Liver (tissue), 9 donors: ENCODE measurements around the gene BEST4. TPM values are rescaled to one million over a fixed set of nuclear protein-coding genes. Genes with fewer than 3 reads are reported as not detected.
"Not testable (repeated sequence)": the region's sequence is repeated elsewhere in the genome, so short reads cannot be mapped to it uniquely, and the experiment has no call there.

Source experiments
- DNase-seq: peaks from one replicate; pipeline ENCODE4 v3.0.0-alpha.2; 2017; ENCODE audit warnings: low spot score
- H3K27ac ChIP-seq, 2 donors: one replicate each; pipeline ENCODE4 v1.7.0; 2013; ENCODE audit warnings: inconsistent platforms in 2 of 2, low read length in 2 of 2, control low read depth in 1 of 2, low read depth in 1 of 2, mild to moderate bottlenecking in 1 of 2
- H3K27me3 ChIP-seq, 4 donors: one replicate each; pipeline versions ENCODE4 v1.6.1 to v1.7.0; 2013; ENCODE audit warnings: low read length in 3 of 4, inconsistent platforms in 1 of 4, mild to moderate bottlenecking in 1 of 4, moderate library complexity in 1 of 4; ENCODE audit not compliant: control insufficient read depth in 4 of 4, insufficient read depth in 4 of 4
- H3K36me3 ChIP-seq, 4 donors: one replicate each; pipeline versions ENCODE4 v1.6.1 to v1.7.0; 2013; ENCODE audit warnings: low read length in 3 of 4, mild to moderate bottlenecking in 3 of 4, low read depth in 1 of 4, moderate library complexity in 1 of 4; ENCODE audit not compliant: control insufficient read depth in 4 of 4, insufficient read depth in 3 of 4
- H3K4me1 ChIP-seq, 4 donors: one replicate each; pipeline versions ENCODE4 v1.6.1 to v1.7.0; 2013; ENCODE audit warnings: low read length in 3 of 4, mild to moderate bottlenecking in 3 of 4, moderate library complexity in 1 of 4; ENCODE audit not compliant: control insufficient read depth in 4 of 4, insufficient read depth in 4 of 4
- H3K4me3 ChIP-seq, 3 donors: one replicate each; pipeline versions ENCODE4 v1.6.1 to v1.7.0; 2013; ENCODE audit warnings: low read length in 3 of 3, control low read depth in 1 of 3, low read depth in 1 of 3, mild to moderate bottlenecking in 1 of 3
- H3K9ac ChIP-seq, 2 donors: one replicate each; pipeline ENCODE4 v1.7.0; 2013; ENCODE audit warnings: low read length in 2 of 2, mild to moderate bottlenecking in 2 of 2, moderate library complexity in 2 of 2, control low read depth in 1 of 2, low read depth in 1 of 2
- H3K9me3 ChIP-seq, 4 donors: one replicate each; pipeline versions ENCODE4 v1.6.1 to v1.7.0; 2013; ENCODE audit warnings: low read length in 3 of 4; ENCODE audit not compliant: control insufficient read depth in 4 of 4
- EGR1 ChIP-seq, 2 donors: IDR thresholded peaks; 2 replicates each; pipeline ENCODE4 v1.6.1; 2016 to 2018; ENCODE audit warnings: antibody characterized with exemption in 2 of 2, low read depth in 2 of 2
- FOXA1 ChIP-seq: IDR thresholded peaks from 2 replicates; pipeline ENCODE4 v1.6.1; 2016; ENCODE audit warnings: antibody characterized with exemption
- GABPA ChIP-seq, 2 donors: IDR thresholded peaks in 1 of 2; conservative IDR thresholded peaks in 1 of 2; 2 replicates each; pipeline ENCODE4 v1.6.1; 2016; ENCODE audit warnings: antibody characterized with exemption in 2 of 2, mild to moderate bottlenecking in 1 of 2, moderate library complexity in 1 of 2
- HNF4A ChIP-seq, 2 donors: conservative IDR thresholded peaks; 2 replicates each; pipeline ENCODE4 v1.6.1; 2016; ENCODE audit warnings: antibody characterized with exemption in 2 of 2, mild to moderate bottlenecking in 2 of 2
- NR2F2 ChIP-seq: IDR thresholded peaks from 2 replicates; pipeline ENCODE4 v1.6.1; 2016; ENCODE audit warnings: antibody characterized with exemption
- RXRA ChIP-seq, 2 donors: IDR thresholded peaks; 2 replicates each; pipeline ENCODE4 v1.6.1; 2017 to 2018; ENCODE audit warnings: antibody characterized with exemption in 2 of 2, mild to moderate bottlenecking in 1 of 2
- SP1 ChIP-seq: IDR thresholded peaks from 2 replicates; pipeline ENCODE4 v1.6.1; 2018; ENCODE audit warnings: antibody characterized with exemption, mild to moderate bottlenecking
- WGBS: extraction: QIAGEN DNeasy Blood & Tissue Kit; methylation state at CpG from one replicate; pipeline ENCODE4 v1.1.7; 2013; 5-methylcytosine and 5-hydroxymethylcytosine counted together
- polyA plus RNA-seq, 2 donors: library from polyadenylated mRNA; stranded (reverse) in 1 of 2; unstranded in 1 of 2; fragments of 200-250 nt in 1 of 2; fragments of >200 nt in 1 of 2; fragmentation: Nextera tagmentation in 1 of 2; extraction: Ambion mirVana in 1 of 2; gene quantifications; one replicate each; pipeline versions ENCODE4 v1.2.1 to v1.2.3, GENCODE V29; 2013 to 2015
- total RNA-seq, 2 donors: library from RNA; depleted of rRNA; stranded (reverse); fragments of >200 nt; gene quantifications; one replicate each; pipeline ENCODE4 v1.2.3, GENCODE V29; 2014
- TF ChIP-seq, protein P1 (sequence below): IDR thresholded peaks from 2 replicates; pipeline ENCODE4 v1.6.1; 2016; ENCODE audit warnings: antibody characterized with exemption
- donor health status: healthy.
- donor health status: healthy.
- donor health status: healthy.
- donor health status: healthy.
- donor health status: healthy.

The BEST4 gene
- total and polyA plus RNA-seq, 4 donors = 0.05 TPM; not detected in 3

DNA sequence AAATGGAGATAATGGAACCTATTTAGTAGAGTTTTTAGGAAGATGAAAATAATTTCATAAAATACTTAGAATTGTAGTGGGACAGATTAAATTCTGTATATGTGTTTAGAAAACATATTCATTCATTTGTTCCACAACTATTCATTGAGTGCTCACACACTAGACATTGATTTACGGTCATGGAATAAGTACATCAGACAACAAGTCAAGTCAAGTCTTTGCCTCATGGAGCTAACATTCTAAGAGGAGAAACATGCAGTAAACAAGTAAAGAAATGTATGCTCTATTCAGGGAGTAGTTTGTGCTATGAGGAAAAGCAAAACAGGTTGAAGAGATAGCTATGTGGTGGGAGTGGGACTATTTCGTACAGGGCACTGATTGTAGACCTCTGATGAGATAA is 29.3 kb upstream of the BEST4 start:
- no peak for DNase-seq
- peaks cover 7 to 37% (median 19%) of the 10 kb centered on the region in 4 donors for H3K4me1 ChIP-seq
- no peak for TF ChIP-seq NR2F2

DNA sequence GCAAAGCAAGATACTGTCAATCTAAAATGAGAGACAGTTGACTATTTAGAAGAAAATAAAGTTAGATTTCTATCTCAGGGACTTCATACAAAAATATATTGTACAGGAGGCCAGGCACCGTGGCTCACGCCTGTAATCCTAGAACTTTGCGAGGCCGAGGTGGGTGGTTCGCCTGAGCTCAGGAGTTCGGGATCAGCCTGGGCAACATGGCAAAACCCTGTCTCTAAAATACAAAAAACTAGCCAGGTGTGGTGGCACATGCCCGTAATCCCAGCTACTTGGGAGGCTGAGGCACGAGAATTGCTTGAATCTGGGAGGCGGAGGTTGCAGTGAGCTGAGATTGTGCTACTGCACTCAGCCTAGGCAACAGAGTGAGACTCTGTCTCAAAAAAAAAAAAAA is 28.0 kb upstream of the BEST4 start:
- WGBS = 91% methylated on average over 9 of the region's 9 CpGs

More for the DNA sequence above, 29.3 kb upstream of the BEST4 start:
- Histone ChIP-seq H3K9ac (no peak overlapping the region), H3K4me3 (no peak overlapping the region), H3K9me3 (no peaks in the 10 kb centered on the region), H3K27me3 (no peaks in the 10 kb centered on the region), H3K27ac (no peak overlapping the region), H3K36me3 (no peaks in the 10 kb centered on the region)
- WGBS = 93% methylated on average over 2 of the region's 2 CpGs

DNA sequence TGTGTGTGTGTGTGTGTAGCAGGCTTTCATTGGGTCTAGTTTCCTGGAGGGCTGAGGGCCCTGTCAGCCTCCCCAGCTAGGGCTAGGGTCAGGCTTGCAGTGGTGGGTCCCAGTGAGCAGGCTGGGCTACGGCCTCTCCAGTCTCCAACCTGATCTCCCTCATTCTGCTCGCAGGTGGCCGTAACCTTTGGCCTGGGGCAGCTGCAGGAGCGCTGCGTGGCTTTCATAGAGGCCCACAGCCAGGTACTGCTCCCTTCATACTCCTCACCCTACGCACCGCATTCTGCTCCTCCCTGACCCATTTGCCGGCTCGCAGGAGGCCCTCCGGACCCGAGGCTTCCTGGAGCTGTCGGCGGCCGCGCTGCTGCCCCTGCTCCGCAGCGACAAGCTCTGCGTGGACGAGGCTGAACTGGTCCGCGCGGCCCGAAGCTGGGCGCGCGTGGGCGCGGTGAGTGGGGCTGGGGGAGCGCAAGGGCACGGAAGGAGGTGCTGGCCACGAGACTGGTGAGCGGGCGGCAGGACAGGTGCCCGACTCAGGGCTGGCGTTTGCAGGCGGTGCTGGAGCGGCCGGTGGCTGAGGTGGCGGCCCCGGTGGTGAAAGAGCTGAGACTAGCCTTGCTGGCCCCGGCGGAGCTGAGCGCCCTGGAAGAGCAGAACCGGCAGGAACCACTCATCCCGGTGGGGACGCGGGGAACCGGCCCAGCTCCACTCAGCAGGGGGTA is 25.0 kb upstream of the BEST4 start:
- Histone ChIP-seq H3K4me3 (peak overlapping the region; percentile 71 to 82 (median 72)), H3K9ac (peak overlapping the region; percentile 36 to 89), H3K9me3 (no peaks in the 10 kb centered on the region), H3K4me1 (peaks cover 12 to 39% (median 28%) of the 10 kb centered on the region in 4 donors), H3K27ac (peak overlapping the region; percentile 86 to 94), H3K36me3 (no peaks in the 10 kb centered on the region), H3K27me3 (no peaks in the 10 kb centered on the region)
- WGBS = 28% methylated on average over 48 of the region's 48 CpGs
- peak in 1 of 2 donors; percentile 15 for TF ChIP-seq RXRA (IDR thresholded peaks at IDR 0.05)
- TF ChIP-seq GABPA (IDR thresholded peaks at IDR 0.05 in 1 of 2, conservative IDR thresholded peaks at IDR 0.05 in 1 of 2) = no peak
- peak; percentile 50 for TF ChIP-seq SP1
- peak; percentile 20 to 46 for TF ChIP-seq HNF4A (conservative IDR thresholded peaks at IDR 0.05)
- peak; percentile 36 for DNase-seq

More for the DNA sequence above, 28.0 kb upstream of the BEST4 start:
- not testable (repeated sequence) for H3K9ac ChIP-seq, DNase-seq, H3K9me3 ChIP-seq, H3K27ac ChIP-seq, H3K4me3 ChIP-seq, H3K27me3 ChIP-seq, H3K36me3 ChIP-seq
- H3K4me1 ChIP-seq = peaks cover 7 to 36% (median 19%) of the 10 kb centered on the region in 4 donors

DNA sequence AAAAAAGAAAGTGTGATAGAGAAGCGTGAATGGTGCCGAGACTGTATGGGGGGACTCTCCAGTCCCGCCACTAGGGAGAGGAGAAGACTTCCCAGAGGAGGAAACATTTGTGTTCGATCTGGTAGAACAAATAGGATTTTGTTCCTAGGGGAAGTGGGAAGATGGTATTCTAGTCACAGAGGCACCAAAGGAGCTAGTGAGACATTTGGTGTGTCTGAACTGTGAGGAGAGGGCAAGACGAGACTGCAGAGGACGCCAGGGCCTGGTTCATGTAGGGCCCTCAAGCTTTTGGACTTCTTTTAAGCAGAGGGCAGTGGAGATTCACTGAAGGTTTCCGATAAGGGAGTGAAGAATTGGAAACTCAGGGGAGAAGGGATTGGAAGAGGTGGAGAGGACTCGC is 23.3 kb upstream of the BEST4 start:
- H3K27ac ChIP-seq = peak overlapping the region in 1 of 2 donors; percentile 19

DNA sequence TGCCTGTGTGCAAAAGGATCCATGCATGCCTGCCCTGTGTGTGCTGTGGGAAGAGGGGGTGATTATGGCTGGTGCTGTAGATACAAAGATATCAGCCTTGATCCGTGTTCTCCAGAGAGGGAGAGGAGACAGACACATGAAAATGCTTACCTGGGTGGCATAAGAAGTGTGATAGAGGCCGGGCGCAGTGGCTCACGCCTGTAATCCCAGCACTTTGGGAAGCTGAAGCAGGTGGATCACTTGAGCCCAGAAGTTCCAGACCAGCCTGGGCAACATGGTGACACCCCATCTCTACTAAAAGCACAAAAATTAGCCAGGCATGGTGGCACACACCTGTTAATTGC is 22.8 kb upstream of the BEST4 start:
- not testable (repeated sequence) for H3K4me3 ChIP-seq, H3K9ac ChIP-seq, H3K9me3 ChIP-seq, H3K36me3 ChIP-seq, H3K27me3 ChIP-seq, DNase-seq
- H3K4me1 ChIP-seq = peaks cover 19 to 58% (median 46%) of the 10 kb centered on the region in 4 donors
- WGBS = 96% methylated on average over 4 of the region's 4 CpGs
- H3K27ac ChIP-seq = peak overlapping the region; percentile 95 to 98

More for the DNA sequence above, 23.3 kb upstream of the BEST4 start:
- 86% methylated on average over 8 of the region's 8 CpGs for WGBS
- TF ChIP-seq FOXA1 (no peak), SP1 (no peak), EGR1 (IDR thresholded peaks at IDR 0.05; ENCODE audit: low read depth in 2 of 2) (no peak), RXRA (IDR thresholded peaks at IDR 0.05) (no peak)
- TF ChIP-seq, protein P1, sequence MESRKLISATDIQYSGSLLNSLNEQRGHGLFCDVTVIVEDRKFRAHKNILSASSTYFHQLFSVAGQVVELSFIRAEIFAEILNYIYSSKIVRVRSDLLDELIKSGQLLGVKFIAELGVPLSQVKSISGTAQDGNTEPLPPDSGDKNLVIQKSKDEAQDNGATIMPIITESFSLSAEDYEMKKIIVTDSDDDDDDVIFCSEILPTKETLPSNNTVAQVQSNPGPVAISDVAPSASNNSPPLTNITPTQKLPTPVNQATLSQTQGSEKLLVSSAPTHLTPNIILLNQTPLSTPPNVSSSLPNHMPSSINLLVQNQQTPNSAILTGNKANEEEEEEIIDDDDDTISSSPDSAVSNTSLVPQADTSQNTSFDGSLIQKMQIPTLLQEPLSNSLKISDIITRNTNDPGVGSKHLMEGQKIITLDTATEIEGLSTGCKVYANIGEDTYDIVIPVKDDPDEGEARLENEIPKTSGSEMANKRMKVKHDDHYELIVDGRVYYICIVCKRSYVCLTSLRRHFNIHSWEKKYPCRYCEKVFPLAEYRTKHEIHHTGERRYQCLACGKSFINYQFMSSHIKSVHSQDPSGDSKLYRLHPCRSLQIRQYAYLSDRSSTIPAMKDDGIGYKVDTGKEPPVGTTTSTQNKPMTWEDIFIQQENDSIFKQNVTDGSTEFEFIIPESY = no peak
- Histone ChIP-seq H3K36me3 (no peaks in the 10 kb centered on the region), H3K27me3 (no peaks in the 10 kb centered on the region), H3K4me1 (peaks cover 19 to 55% (median 43%) of the 10 kb centered on the region in 4 donors), H3K9me3 (no peaks in the 10 kb centered on the region), H3K4me3 (no peak overlapping the region), H3K9ac (no peak overlapping the region)
- no peak for DNase-seq
